ENCODE measurements around the gene CACNA2D3. TPM values are rescaled to one million over a fixed set of nuclear protein-coding genes. Genes with fewer than 3 reads are reported as not detected.

Gene CACNA2D3
- total RNA-seq, 4 donors from 2014 or later, result 0.55 to 3.4 (median 1.6) TPM

GRCh38 chr3:54228806-54229205 is 106.5 kb downstream of the CACNA2D3 start:
- no peak overlapping the region for H3K4me3 ChIP-seq
- H3K9me3 ChIP-seq, result no peaks in the 10 kb centered on the region
- H3K36me3 ChIP-seq, result no peaks in the 10 kb centered on the region
- WGBS, 2 donors (ENCODE audit: low coverage in 1 of 2), result 83% methylated on average over 2 to 5 of the region's 5 CpGs
- intact Hi-C loops (cut with DNase I; ENCODE audit: low total_unique reads) (no loop called here), in situ Hi-C loops (cut with MboI; ENCODE audit: low pct_ligation_motif_present in 1 of 4, low pct_unique_long_range_greater_than_20kb in 1 of 4, low sequenced_read_pairs in 3 of 4) (no loop called here)
- TF ChIP-seq EP300 (IDR thresholded peaks at IDR 0.05; ENCODE audit: low read depth) (no peak), CTCF (IDR thresholded peaks at IDR 0.05) (no peak), POLR2A (IDR thresholded peaks at IDR 0.05) (no peak), POLR2AphosphoS5 (IDR thresholded peaks at IDR 0.05) (no peak)
- H3K27me3 ChIP-seq, result no peaks in the 10 kb centered on the region
- no peak for DNase-seq
- peaks cover 0 to 8% (median 3%) of the 10 kb centered on the region in 4 donors for H3K4me1 ChIP-seq
- no peak overlapping the region for H3K27ac ChIP-seq

- intact Hi-C loops (cut with DNase I; ENCODE audit: low total_unique reads) (no loop called here), in situ Hi-C loops (cut with MboI; ENCODE audit: low pct_ligation_motif_present in 1 of 4, low pct_unique_long_range_greater_than_20kb in 1 of 4, low sequenced_read_pairs in 3 of 4) (no loop called here)
- no peaks in the 10 kb centered on the region for H3K36me3 ChIP-seq
- 63 to 74% methylated on average over 3 to 4 of the region's 4 CpGs for WGBS, 2 donors (ENCODE audit: low coverage in 1 of 2)
- H3K27me3 ChIP-seq, result no peaks in the 10 kb centered on the region
- no peak overlapping the region for H3K27ac ChIP-seq
- H3K4me3 ChIP-seq, result no peak overlapping the region
- DNase-seq, result peak; percentile 35
- H3K9me3 ChIP-seq, result no peaks in the 10 kb centered on the region
- peaks cover 0 to 8% (median 3%) of the 10 kb centered on the region in 4 donors for H3K4me1 ChIP-seq
- no peak for TF ChIP-seq EP300 (IDR thresholded peaks at IDR 0.05; ENCODE audit: low read depth)
- no peak for TF ChIP-seq POLR2A (IDR thresholded peaks at IDR 0.05)
- TF ChIP-seq POLR2AphosphoS5 (IDR thresholded peaks at IDR 0.05), result no peak
- TF ChIP-seq CTCF (IDR thresholded peaks at IDR 0.05), result no peak
Measured at GRCh38 chr3:54232618-54233017, 110.3 kb downstream of the CACNA2D3 start.

- WGBS, 2 donors (ENCODE audit: low coverage in 1 of 2), result 86 to 100% methylated on average over 2 to 4 of the region's 4 CpGs
- H3K36me3 ChIP-seq, result no peaks in the 10 kb centered on the region
- H3K27ac ChIP-seq, result no peak overlapping the region
- in situ Hi-C loops (cut with MboI; ENCODE audit: low pct_ligation_motif_present in 1 of 4, low pct_unique_long_range_greater_than_20kb in 1 of 4, low sequenced_read_pairs in 3 of 4), result no loop called here
- no peaks in the 10 kb centered on the region for H3K27me3 ChIP-seq
- peaks cover 0 to 8% (median 3%) of the 10 kb centered on the region in 4 donors for H3K4me1 ChIP-seq
- H3K9me3 ChIP-seq, result no peaks in the 10 kb centered on the region
- no peak for TF ChIP-seq POLR2A (IDR thresholded peaks at IDR 0.05)
- no peak for TF ChIP-seq POLR2AphosphoS5 (IDR thresholded peaks at IDR 0.05)
- intact Hi-C loops (cut with DNase I; ENCODE audit: low total_unique reads), result no loop called here
- no peak overlapping the region for H3K4me3 ChIP-seq
- DNase-seq, result no peak
Measured at GRCh38 chr3:54235998-54236397, 113.6 kb downstream of the CACNA2D3 start.

- WGBS, 2 donors (ENCODE audit: low coverage in 1 of 2), result 50% methylated on average over 2 to 3 of the region's 3 CpGs
- Histone ChIP-seq H3K36me3 (no peaks in the 10 kb centered on the region), H3K27ac (no peak overlapping the region), H3K27me3 (no peaks in the 10 kb centered on the region), H3K4me1 (peaks cover 0 to 5% (median 1%) of the 10 kb centered on the region in 4 donors), H3K4me3 (no peak overlapping the region), H3K9me3 (no peaks in the 10 kb centered on the region)
- no peak for TF ChIP-seq POLR2AphosphoS5 (IDR thresholded peaks at IDR 0.05)
- no peak for TF ChIP-seq EP300 (IDR thresholded peaks at IDR 0.05; ENCODE audit: low read depth)
- TF ChIP-seq POLR2A (IDR thresholded peaks at IDR 0.05), result no peak
- TF ChIP-seq CTCF (IDR thresholded peaks at IDR 0.05), result no peak
- intact Hi-C loops (cut with DNase I; ENCODE audit: low total_unique reads) (no loop called here), in situ Hi-C loops (cut with MboI; ENCODE audit: low pct_ligation_motif_present in 1 of 4, low pct_unique_long_range_greater_than_20kb in 1 of 4, low sequenced_read_pairs in 3 of 4) (no loop called here)
- DNase-seq, result no peak
Measured at GRCh38 chr3:54237109-54237508, 114.8 kb downstream of the CACNA2D3 start.

Measured in transverse colon (tissue), 4 donors.